Skeletal muscle cell (primary cell): ENCODE results near the gene SLC25A10.

Experiments used
- DNase-seq: peaks from one replicate; pipeline ENCODE4 v3.0.0-alpha.2; 2010; ENCODE audit warnings: low read depth
- H3K4me3 ChIP-seq: 2 replicates; pipeline ENCODE4 v1.5.1; 2011; ENCODE audit warnings: low read depth, mild to moderate bottlenecking, control low read depth, low read length, moderate library complexity

Gene SLC25A10

GRCh38 chr17:81715872-81716673 lies 4.0 kb downstream of the SLC25A10 start:
- no peak for DNase-seq
- no peak overlapping the region for H3K4me3 ChIP-seq

DNA sequence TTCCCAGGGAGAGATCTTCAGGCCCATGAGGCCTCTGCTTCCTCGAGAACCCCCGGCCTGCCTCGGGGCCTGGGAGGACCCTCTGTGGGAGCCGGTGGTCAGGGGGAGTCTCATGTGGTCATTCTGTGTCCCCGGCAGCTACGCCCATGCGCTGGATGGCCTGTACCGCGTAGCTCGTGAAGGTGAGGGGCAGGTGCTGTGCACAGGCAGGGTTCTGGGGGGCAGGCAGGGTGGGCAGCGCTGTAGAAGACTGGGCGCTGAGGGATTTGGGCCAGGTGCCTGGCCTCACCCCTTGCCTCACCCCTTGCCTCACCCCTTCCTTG lies 4.6 kb downstream of the SLC25A10 start:
- DNase-seq: no peak

DNA sequence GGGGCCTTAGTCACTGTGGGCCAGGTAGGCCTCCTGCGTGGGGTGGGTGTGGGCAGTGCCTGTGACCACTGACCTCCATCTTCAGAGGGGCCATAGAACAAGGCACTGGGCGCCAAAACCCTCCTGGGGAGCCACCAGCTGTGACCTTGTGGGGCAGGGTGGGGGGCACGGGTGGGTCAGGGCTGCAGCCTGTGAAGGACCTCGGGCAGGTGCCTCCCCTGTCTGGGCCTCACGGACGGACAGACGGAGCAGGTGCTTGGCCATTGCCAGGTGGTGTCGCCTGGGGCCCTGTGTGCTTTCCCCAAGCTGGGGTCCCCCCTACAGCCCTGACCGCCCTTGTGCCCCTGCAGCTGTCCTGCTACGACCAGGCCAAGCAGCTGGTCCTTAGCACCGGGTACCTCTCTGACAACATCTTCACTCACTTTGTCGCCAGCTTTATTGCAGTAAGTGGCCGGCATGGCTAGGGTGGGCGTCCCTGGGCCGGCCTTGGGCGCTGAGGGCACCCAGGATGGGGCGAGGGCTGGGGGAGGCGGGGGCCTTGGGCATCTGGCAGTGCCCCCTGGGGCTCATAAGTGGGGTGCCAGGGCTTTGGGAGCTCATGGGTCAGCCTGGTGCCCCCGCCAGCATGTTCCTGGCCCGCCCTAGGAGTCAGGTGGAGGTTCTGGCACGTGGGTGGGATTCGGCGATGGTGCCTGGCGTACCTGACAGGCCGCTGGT lies 5.1 kb downstream of the SLC25A10 start:
- DNase-seq: no peak
- no peak overlapping the region for H3K4me3 ChIP-seq

More for the DNA sequence above, 4.6 kb downstream of the SLC25A10 start:
- H3K4me3 ChIP-seq: no peak overlapping the region

DNA sequence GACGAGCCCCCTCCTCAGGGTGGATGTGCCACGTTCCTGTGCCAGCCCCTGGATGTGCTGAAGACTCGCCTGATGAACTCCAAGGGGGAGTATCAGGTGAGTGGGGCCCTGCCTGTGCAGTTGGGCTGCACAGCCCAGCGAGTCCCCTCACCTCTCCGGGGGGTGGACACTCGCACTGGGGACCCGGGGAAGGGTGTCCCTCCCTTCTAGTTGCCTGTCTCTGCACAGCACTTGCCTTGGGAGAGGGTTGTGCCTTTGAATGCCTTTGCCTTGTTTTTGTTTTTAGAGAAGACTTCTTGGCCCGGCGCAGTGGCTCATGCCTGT lies 5.6 kb downstream of the SLC25A10 start:
- H3K4me3 ChIP-seq: no peak overlapping the region
- DNase-seq: no peak

DNA sequence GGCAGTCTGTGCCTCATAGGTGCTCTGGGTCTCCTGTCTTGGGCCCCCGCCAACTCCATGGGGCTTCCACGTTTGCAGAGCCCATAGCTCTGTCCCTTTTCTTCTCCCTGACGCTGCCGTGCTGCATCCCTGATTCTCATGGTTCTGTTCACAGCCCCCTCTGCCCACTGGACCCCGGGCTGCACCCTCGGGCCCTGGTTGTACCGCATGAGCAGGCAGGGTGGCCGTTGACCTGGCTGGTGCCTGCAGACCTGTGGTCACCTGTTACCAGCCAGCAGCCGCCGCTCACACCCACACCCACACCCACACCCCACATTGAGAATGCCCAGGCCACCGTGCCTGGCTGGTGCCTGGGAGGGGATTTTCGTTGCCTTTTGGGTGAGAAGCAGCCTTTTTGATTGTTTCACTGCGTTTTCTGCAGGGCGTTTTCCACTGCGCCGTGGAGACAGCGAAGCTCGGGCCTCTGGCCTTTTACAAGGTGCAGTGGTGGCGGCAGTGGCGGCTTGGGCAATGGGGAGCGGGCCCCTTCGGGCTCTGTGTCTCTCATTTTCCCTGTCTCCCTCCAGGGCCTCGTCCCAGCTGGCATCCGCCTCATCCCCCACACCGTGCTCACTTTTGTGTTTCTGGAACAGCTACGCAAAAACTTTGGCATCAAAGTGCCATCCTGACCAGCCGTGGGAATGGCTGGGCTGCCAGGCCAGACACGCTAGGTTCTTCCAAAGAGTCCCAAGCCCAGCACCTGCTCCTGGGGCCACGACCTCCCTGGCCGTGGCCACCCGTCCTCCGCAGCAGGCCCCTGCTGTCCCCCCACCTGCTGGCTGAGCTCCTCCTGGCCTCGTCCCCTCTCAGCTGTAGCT lies 7.6 kb downstream of the SLC25A10 start:
- no peak for DNase-seq
- no peak overlapping the region for H3K4me3 ChIP-seq

- no peak for DNase-seq
- H3K4me3 ChIP-seq: no peak overlapping the region
Observed at GRCh38 chr17:81720267-81721071, 8.4 kb downstream of the SLC25A10 start.

DNA sequence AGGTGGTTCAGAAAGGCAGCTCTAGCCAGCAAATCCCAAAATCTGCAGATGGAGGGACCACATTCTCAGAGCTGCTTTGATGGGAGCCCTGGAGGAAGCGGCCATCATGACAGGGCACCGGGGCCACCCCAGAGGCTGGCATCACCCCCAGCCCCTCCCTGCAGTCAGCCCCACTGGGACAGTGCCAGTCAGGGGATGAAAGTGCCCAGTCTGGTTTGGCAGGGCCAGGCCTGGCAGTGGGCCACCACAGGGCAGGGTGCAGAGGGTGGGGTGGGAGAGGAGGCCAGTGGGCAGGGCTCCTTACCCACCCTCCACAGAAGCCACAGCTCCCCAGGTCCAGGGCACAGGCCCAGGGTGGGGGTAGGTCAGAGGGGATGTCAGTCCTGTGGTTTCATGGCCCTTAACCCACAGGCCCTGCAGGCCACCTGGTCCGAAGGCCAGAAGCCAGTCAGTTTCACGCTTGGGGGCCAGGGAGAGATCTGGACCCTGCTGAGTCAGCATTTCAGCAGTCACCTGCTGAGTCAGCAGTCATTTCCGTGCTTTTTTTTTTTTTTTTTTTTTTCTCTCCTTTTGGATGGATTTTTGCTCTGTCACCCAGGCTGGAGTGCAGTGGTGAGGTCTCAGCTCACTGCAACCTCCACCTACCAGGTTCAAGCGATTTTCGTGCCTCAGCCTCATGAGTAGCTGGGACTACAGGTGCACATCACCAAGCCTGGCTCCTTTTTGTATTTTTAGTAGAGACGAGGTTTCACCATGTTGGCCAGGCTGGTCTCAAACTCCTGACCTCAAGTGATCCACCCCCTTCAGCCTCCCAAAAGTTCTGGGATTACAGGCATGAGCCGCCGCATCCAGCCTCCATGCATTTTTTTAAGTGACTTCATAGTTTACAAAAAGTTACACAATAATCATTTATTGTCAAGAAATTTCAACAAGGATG lies 10.4 kb downstream of the SLC25A10 start:
- H3K4me3 ChIP-seq: no peak overlapping the region

GRCh38 chr17:81723651-81724209 lies 11.6 kb downstream of the SLC25A10 start:
- DNase-seq: no peak
- H3K4me3 ChIP-seq: no peak overlapping the region

More for the DNA sequence above, 10.4 kb downstream of the SLC25A10 start:
- DNase-seq: no peak

DNA sequence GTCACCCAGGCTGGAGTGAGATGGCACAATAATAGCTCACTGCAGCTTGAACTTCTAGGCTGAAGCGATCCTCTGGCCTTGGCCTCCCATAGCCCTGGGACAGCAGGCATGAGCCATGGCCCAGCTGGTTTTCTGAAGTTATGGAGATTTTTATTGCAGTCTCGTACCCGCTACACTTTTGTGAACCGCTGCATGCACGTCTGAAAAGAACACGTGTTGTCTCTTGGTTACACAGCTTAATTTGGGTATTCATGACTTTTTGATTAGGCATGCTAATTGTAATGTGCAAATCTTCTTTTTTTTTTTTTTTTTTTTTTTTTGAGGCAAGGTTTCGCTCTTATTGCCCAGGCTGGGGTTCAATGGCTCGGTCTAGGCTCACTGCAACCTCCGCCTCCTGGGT lies 13.4 kb downstream of the SLC25A10 start:
- no peak overlapping the region for H3K4me3 ChIP-seq
- no peak for DNase-seq

- DNase-seq: no peak
Observed at GRCh38 chr17:81726004-81726403, 13.9 kb downstream of the SLC25A10 start.

DNA sequence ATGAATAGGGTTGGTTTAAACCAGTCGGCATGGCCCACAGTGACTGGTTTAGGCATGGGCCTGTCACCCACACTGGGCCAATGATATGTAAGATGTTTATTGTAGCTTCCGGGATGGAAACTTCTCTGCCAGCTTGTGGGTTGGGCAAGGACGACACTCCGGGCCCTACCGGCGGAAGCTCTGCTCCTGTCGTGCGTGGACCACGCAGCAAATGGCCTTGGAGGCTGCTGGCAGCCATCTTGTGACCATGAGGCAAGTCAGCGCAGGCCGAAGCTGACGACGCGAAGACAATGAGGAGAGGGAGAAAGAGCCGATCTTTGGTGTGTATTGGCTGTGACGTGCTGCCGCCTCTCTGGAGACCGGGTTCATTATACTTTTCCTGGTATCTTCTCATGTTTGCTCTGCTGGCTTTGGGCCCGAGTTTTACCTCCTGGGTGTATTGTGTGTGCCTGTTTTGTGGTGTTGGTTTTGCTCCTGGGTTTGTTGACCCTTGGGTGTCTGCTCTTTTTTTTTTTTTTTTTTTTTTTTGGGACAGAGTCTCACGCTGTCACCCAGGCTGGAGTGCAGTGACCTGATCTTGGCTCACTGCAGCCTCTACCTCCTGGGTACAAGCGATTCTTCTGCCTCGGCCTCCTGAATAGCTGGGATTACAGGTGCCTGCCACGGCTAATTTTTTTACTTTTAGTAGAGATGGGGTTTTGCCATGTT lies 15.4 kb downstream of the SLC25A10 start:
- DNase-seq: no peak
- H3K4me3 ChIP-seq: no peak overlapping the region

More at GRCh38 chr17:81726004-81726403, 13.9 kb downstream of the SLC25A10 start:
- H3K4me3 ChIP-seq: no peak overlapping the region

- H3K4me3 ChIP-seq: no peak overlapping the region
- no peak for DNase-seq
Observed at GRCh38 chr17:81733507-81734404, 21.7 kb downstream of the SLC25A10 start.

DNA sequence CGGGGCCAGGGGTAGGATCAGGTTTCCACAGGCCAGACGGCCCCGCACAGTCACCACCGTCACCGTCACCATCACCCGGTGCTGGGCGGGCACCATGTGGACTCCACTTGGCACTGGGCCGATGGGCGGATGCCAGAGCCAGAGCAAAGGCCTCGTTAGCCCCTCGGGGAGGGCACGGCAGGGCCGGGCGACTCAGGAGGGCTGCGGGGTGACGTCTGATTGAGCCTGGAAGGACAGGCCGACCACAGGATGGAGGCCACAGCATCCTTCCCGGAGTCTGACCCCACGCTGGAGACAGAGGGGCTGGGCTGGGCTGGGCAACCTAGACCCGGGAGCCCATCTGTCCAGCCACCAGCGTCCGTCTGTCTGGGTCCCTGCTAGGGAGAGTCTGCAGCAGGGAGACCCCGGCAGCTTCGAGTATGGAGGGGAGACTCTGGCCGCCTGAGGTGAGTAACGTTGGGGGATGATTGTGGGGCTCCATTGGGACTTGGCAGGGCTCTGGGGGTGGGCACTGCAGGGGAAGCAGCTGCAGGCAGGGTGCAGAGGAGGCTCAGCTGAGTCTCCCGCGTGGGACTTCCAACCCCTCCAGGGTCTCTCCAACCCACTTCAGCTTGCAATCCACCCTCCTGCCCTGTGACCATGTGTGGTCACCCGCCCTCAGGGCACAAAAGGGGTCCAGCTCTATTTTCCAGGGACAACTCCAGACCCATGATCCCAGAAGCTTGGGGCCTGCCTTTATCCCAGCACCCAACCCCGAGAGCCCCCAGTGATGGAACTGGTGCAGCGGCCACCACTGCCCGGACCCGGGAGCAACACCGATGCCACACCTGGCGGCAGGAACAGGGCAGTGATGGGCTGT lies 22.6 kb downstream of the SLC25A10 start:
- DNase-seq: no peak
- H3K4me3 ChIP-seq: no peak overlapping the region

- H3K4me3 ChIP-seq: no peak overlapping the region
- no peak for DNase-seq
Observed at GRCh38 chr17:81735264-81736102, 23.4 kb downstream of the SLC25A10 start.
